Measurements from ENCODE around the gene SLC47A1. TPM values are rescaled to one million over a fixed set of nuclear protein-coding genes. Genes with fewer than 3 reads are reported as not detected.

The SLC47A1 gene
- 23.1 to 25.2 TPM (median 24.0 TPM) in 5 replicates for total RNA-seq (2022; extraction: Qiagen RNA extraction)

GRCh38 chr17:19533718-19534561 lies at the start of gene SLC47A1:
SLC47A1 (plus strand) TSS chr17:19533854; CDS start chr17:19533940, 86 bp downstream.

Other genes with a start within 250 kb of the SLC47A1 start
- 39.6 to 50.0 TPM (median 49.4 TPM) in 5 replicates for gene B9D1, start 171.1 kb upstream of the SLC47A1 start, total RNA-seq (2022; extraction: Qiagen RNA extraction)
- 19.3 to 27.3 TPM (median 24.9 TPM) in 5 replicates for gene MAPK7, start 155.4 kb upstream of the SLC47A1 start, total RNA-seq (2022; extraction: Qiagen RNA extraction)
- 0.05 to 0.06 TPM in 2 of 5 replicates, not detected in the others for gene MFAP4, start 146.7 kb upstream of the SLC47A1 start, total RNA-seq (2022; extraction: Qiagen RNA extraction)
- gene RNF112, start 122.6 kb upstream of the SLC47A1 start, total RNA-seq (2022; extraction: Qiagen RNA extraction), result 0.13 to 0.95 TPM (median 0.39 TPM) in 5 replicates
- gene ALDH3A2, start 114.9 kb downstream of the SLC47A1 start, total RNA-seq (2022; extraction: Qiagen RNA extraction), result 161 to 182 TPM (median 165 TPM) in 5 replicates
- gene SLC47A2, start 182.7 kb downstream of the SLC47A1 start, total RNA-seq (2022; extraction: Qiagen RNA extraction), result 0.05 to 0.20 TPM (median 0.14 TPM) in 5 replicates
- gene ALDH3A1, start 214.4 kb downstream of the SLC47A1 start, total RNA-seq (2022; extraction: Qiagen RNA extraction), result 738 to 1,121 TPM (median 806 TPM) in 5 replicates

Measured in A549 treated with CORT108297 at 1 μM for 4 hours (cell line).